ENCODE results near the gene TRIM61. TPM values are rescaled to one million over a fixed set of nuclear protein-coding genes. Genes with fewer than 3 reads are reported as not detected.
"Not testable (repeated sequence)": the region's sequence is repeated elsewhere in the genome, so short reads cannot be mapped to it uniquely, and the experiment has no call there.

The TRIM61 gene
- total and polyA plus RNA-seq, 11 donors = 0.76 to 3.0 (median 2.1) TPM

- WGBS, 4 donors = 75 to 86% (median 83%) methylated on average over 2 of the region's 2 CpGs
- Histone ChIP-seq H3K27ac (no peak overlapping the region), H3K27me3 (peaks cover 0 to 4% (median 0%) of the 10 kb centered on the region in 9 donors), H3K4me1 (peaks cover 0 to 12% (median 4%) of the 10 kb centered on the region in 12 donors), H3K36me3 (no peaks in the 10 kb centered on the region), H3K9me3 (peaks cover 0 to 3% (median 0%) of the 10 kb centered on the region in 12 donors), H3K4me3 (no peak overlapping the region)
- DNase-seq (no peak), ATAC-seq (no peak)
- intact Hi-C loops (cut with DNase I) = no loop called here
- no peak for TF ChIP-seq POLR2A (IDR thresholded peaks at IDR 0.05)
- no peak for TF ChIP-seq CTCF (IDR thresholded peaks at IDR 0.05)
These were observed 17.6 kb downstream of the TRIM61 start for GRCh38 chr4:164959896-164960295.

GRCh38 chr4:164959421-164959820, 18.0 kb downstream of the TRIM61 start:
- H3K27me3 ChIP-seq; H3K27ac ChIP-seq; H3K9me3 ChIP-seq; H3K36me3 ChIP-seq; DNase-seq; ATAC-seq; H3K4me3 ChIP-seq; intact Hi-C loops (cut with DNase I): not testable (repeated sequence)
- 50 to 98% (median 92%) methylated on average over 2 to 3 of the region's 3 CpGs for WGBS, 4 donors
- H3K4me1 ChIP-seq = peaks cover 0 to 12% (median 4%) of the 10 kb centered on the region in 12 donors

- 4 to 13% (median 7%) methylated on average over 25 to 46 of the region's 46 CpGs for WGBS, 4 donors
- H3K4me1 ChIP-seq = peaks cover 0 to 12% (median 4%) of the 10 kb centered on the region in 12 donors
- peak overlapping the region in 8 of 12 donors; percentile 22 to 72 (median 48) for H3K27ac ChIP-seq
- DNase-seq = peak; percentile 61 to 88 (median 82)
- ATAC-seq = peak; percentile 96 to 100 (median 100)
- TF ChIP-seq POLR2A (IDR thresholded peaks at IDR 0.05) = no peak
- no peak for TF ChIP-seq CTCF (IDR thresholded peaks at IDR 0.05)
- peaks cover 0 to 5% (median 0%) of the 10 kb centered on the region in 9 donors for H3K27me3 ChIP-seq
- peaks cover 0 to 3% (median 0%) of the 10 kb centered on the region in 12 donors for H3K9me3 ChIP-seq
- peak overlapping the region; percentile 40 to 89 (median 68) for H3K4me3 ChIP-seq
- intact Hi-C loops (cut with DNase I) = no loop called here
- H3K36me3 ChIP-seq = no peaks in the 10 kb centered on the region
These were observed 20.5 kb downstream of the TRIM61 start for GRCh38 chr4:164956766-164957643.

- H3K36me3 ChIP-seq = no peaks in the 10 kb centered on the region
- WGBS, 4 donors = 86 to 89% (median 88%) methylated on average over 4 of the region's 4 CpGs
- ATAC-seq = no peak
- intact Hi-C loops (cut with DNase I) = no loop called here
- peaks cover 0 to 1% (median 0%) of the 10 kb centered on the region in 12 donors for H3K9me3 ChIP-seq
- peaks cover 0 to 12% (median 4%) of the 10 kb centered on the region in 12 donors for H3K4me1 ChIP-seq
- no peak for TF ChIP-seq POLR2A (IDR thresholded peaks at IDR 0.05)
- TF ChIP-seq CTCF (IDR thresholded peaks at IDR 0.05) = no peak
- H3K4me3 ChIP-seq = no peak overlapping the region
- DNase-seq = no peak
- peaks cover 0 to 17% (median 0%) of the 10 kb centered on the region in 9 donors for H3K27me3 ChIP-seq
- H3K27ac ChIP-seq = no peak overlapping the region
These were observed 22.2 kb downstream of the TRIM61 start for GRCh38 chr4:164955107-164955805.
